GM18951 (cell line): ENCODE results near the gene GAS2.

Source experiments
- POLR2A ChIP-seq: IDR thresholded peaks from 4 replicates; pipeline ENCODE4 v1.6.1; 2011; ENCODE audit warnings: mild to moderate bottlenecking; ENCODE audit not compliant: insufficient read length, insufficient read depth; ENCODE audit errors: extremely low read depth
- in situ Hi-C: fragments of 300-500 bp; cut with MboI; formaldehyde crosslinking; loops from one replicate; pipeline ENCODE4 v1.12.0; 2022; ENCODE audit warnings: low sequenced_read_pairs, mixed read lengths, inconsistent platforms; ENCODE audit not compliant: unreplicated experiment

The GAS2 gene

GRCh38 chr11:22851477-22851876 lies 185.1 kb downstream of the GAS2 start:
- no peak for TF ChIP-seq POLR2A
- in situ Hi-C loops, result no loop called here

DNA sequence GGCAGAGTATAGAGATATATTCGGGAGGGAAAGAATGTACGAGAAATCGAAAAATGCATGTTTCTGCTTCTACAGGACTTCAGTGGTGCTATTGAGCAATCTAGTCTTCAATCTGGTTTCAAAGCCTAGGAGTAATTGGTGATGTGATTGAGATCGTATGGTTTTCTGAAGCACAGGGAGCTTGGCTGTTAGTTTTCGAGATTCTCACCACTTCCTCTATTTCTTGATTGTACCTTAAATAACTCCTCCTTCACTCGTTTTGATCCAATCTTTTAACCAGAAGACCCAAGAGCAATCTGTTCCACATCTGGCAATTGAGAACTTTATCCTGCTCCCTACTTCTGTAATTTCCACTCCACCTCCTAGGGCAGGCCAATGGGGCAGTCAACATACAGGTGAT lies 193.3 kb downstream of the GAS2 start:
- in situ Hi-C loops, result no loop called here
- TF ChIP-seq POLR2A, result no peak

GRCh38 chr11:22860241-22860640 lies 193.8 kb downstream of the GAS2 start, which contains the start of gene CCDC179:
TSS of gene CCDC179 (minus strand) at chr11:22860474. CDS start at chr11:22860421, 53 bp downstream.
- TF ChIP-seq POLR2A, result no peak
- in situ Hi-C loops, result no loop called here
